K562 (cell line): ENCODE data around the gene MOG. TPM values are rescaled to one million over a fixed set of nuclear protein-coding genes. Genes with fewer than 3 reads are reported as not detected.

Experiments
- CSDE1 ChIP-seq, 2 experiments: fragments of 450-650 bp; IDR thresholded peaks; 2 replicates each; pipeline ENCODE4 v1.6.1; 2016; ENCODE audit warnings: mild to moderate bottlenecking in 1 of 2
- FOXK2 ChIP-seq, 2 experiments: fragments of 450-650 bp; IDR thresholded peaks in 1 of 2; conservative IDR thresholded peaks in 1 of 2; 2 replicates each; pipeline ENCODE4 v1.6.1; 2016; ENCODE audit warnings: low read depth in 2 of 2, mild to moderate bottlenecking in 1 of 2
- HDAC2 ChIP-seq: fragments of 450-650 bp; IDR thresholded peaks from 2 replicates; pipeline ENCODE4 v1.6.1; 2016; ENCODE audit warnings: mild to moderate bottlenecking
- MEF2D ChIP-seq: conservative IDR thresholded peaks from 2 replicates; pipeline ENCODE4 v1.6.1; 2016; ENCODE audit warnings: low read depth, missing genetic modification characterization, missing compliant biosample characterization
- MTA2 ChIP-seq: fragments of 450-650 bp; IDR thresholded peaks from 2 replicates; pipeline ENCODE4 v1.6.1; 2016; ENCODE audit warnings: low read depth
- TAF7 ChIP-seq: fragments of 450-650 bp; IDR thresholded peaks from 2 replicates; pipeline ENCODE4 v1.6.1; 2016; ENCODE audit warnings: missing genetic modification characterization, missing compliant biosample characterization
- ZNF174 ChIP-seq: fragments of 250-450 bp; sonication (Bioruptor Pico); IDR thresholded peaks from 2 replicates; pipeline ENCODE4 v1.4.0; 2020; ENCODE audit warnings: mild to moderate bottlenecking
- ZNF197 ChIP-seq: fragments of 200-800 bp; sonication (Bioruptor generic); IDR thresholded peaks from 2 replicates; pipeline ENCODE4 v1.6.1; 2016; ENCODE audit warnings: low read depth, missing genetic modification characterization, missing compliant biosample characterization
- ZNF224 ChIP-seq: sonication (generic); formaldehyde crosslinking; IDR thresholded peaks from 2 replicates; pipeline ENCODE4 v1.8.0; 2022; ENCODE audit warnings: mild to moderate bottlenecking, missing genetic modification reagents
- ZNF232 ChIP-seq: sonication (generic); formaldehyde crosslinking; IDR thresholded peaks from 2 replicates; pipeline ENCODE4 v1.8.0; 2022; ENCODE audit warnings: mild to moderate bottlenecking, missing genetic modification reagents
- polyA plus RNA-seq, 8 experiments: library from polyadenylated mRNA; depleted of rRNA in 4 of 8; stranded (reverse) in 5 of 8; unstranded in 3 of 8; fragments of >200 nt; fragmentation: Nextera tagmentation in 2 of 8; fragmentation: Illumina TruSeq in 1 of 8; extraction: Ambion mirVana in 2 of 8; extraction: Trizol in 1 of 8; gene quantifications; 2 replicates each; pipeline versions ENCODE4 v1.2.1 to v1.2.3, GENCODE V29; 2011 to 2014; ENCODE audit warnings: inconsistent platforms in 1 of 8, missing spikeins in 1 of 8
- total RNA-seq, 7 experiments: library from RNA; depleted of rRNA in 6 of 7; stranded (reverse); fragments of >200 nt in 6 of 7; fragmentation: Illumina TruSeq in 2 of 7; extraction: Trizol in 2 of 7; gene quantifications; 2 replicates each; pipeline versions ENCODE4 v1.2.1 to v1.2.3, GENCODE V29; 2011 to 2021; ENCODE audit warnings: low replicate concordance in 1 of 7
- TF ChIP-seq, protein P1 (sequence below), 2 experiments: fragments of 450-650 bp in 1 of 2; IDR thresholded peaks; 2 replicates each; pipeline ENCODE4 v1.6.1; 2011 to 2017; ENCODE audit warnings: low read depth in 2 of 2, antibody characterized with exemption in 1 of 2, borderline replicate concordance in 1 of 2, low read length in 1 of 2, mild to moderate bottlenecking in 1 of 2, mixed read lengths in 1 of 2; ENCODE audit not compliant: control insufficient read depth in 1 of 2
- TF ChIP-seq, protein P2 (sequence below): fragments of 450-650 bp; IDR thresholded peaks from 2 replicates; pipeline ENCODE4 v1.6.1; 2016; ENCODE audit warnings: mild to moderate bottlenecking
- TF ChIP-seq, protein P3 (sequence below): fragments of 450-650 bp; formaldehyde crosslinking; IDR thresholded peaks from 2 replicates; pipeline ENCODE4 v1.4.0; 2020; ENCODE audit warnings: mild to moderate bottlenecking, moderate library complexity
- TF ChIP-seq, protein P4 (sequence below): fragments of 250-450 bp; sonication (Bioruptor Pico); IDR thresholded peaks from 2 replicates; pipeline ENCODE4 v1.8.0; 2021; ENCODE audit warnings: moderate library complexity, mild to moderate bottlenecking, inconsistent platforms
- TF ChIP-seq, protein P5 (sequence below): fragments of 450-650 bp; IDR thresholded peaks from 2 replicates; pipeline ENCODE4 v1.6.1; 2016; ENCODE audit warnings: missing biosample characterization, missing genetic modification characterization

The MOG gene
- total and polyA plus RNA-seq, 9 of the 15 experiments (the other 6 are each of a cell fraction or from before 2014, with no cell fraction given) = not detected

DNA sequence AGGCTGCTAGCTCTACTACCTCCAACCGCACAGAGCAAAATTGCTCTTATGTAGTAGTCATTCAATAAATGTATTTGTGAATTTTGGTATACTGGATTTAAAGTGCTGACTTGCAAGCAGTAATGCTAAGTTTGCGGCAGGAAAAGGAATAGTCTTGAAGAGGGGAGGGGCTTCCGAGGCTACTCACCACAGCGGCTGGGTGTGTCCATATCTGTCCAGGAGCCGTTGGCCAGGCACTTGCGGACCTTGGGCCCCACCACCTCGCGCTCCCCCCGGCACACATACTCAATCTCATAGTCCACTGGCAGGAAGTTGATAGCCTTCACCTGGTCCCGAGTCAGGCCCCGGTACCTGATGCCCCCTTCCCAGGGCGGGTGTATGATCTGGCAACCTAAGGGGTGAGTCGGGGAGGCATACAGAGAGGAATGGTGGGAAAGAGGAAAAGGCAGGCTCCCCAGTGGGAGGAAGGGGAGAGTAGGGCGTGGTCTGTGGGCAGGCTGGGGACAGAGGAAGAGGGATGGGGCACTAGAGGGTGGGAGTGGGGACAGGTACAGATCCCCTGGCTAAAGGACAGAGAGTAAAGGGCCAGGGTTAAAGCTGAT is 25.6 kb upstream of the MOG start (continued):
- TF ChIP-seq, protein P1, sequence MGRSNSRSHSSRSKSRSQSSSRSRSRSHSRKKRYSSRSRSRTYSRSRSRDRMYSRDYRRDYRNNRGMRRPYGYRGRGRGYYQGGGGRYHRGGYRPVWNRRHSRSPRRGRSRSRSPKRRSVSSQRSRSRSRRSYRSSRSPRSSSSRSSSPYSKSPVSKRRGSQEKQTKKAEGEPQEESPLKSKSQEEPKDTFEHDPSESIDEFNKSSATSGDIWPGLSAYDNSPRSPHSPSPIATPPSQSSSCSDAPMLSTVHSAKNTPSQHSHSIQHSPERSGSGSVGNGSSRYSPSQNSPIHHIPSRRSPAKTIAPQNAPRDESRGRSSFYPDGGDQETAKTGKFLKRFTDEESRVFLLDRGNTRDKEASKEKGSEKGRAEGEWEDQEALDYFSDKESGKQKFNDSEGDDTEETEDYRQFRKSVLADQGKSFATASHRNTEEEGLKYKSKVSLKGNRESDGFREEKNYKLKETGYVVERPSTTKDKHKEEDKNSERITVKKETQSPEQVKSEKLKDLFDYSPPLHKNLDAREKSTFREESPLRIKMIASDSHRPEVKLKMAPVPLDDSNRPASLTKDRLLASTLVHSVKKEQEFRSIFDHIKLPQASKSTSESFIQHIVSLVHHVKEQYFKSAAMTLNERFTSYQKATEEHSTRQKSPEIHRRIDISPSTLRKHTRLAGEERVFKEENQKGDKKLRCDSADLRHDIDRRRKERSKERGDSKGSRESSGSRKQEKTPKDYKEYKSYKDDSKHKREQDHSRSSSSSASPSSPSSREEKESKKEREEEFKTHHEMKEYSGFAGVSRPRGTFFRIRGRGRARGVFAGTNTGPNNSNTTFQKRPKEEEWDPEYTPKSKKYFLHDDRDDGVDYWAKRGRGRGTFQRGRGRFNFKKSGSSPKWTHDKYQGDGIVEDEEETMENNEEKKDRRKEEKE (IDR thresholded peaks at IDR 0.05; ENCODE audit: borderline replicate concordance in 1 of 2, control insufficient read depth in 1 of 2, low read depth in 2 of 2, low read length in 1 of 2) = no peak
- TF ChIP-seq, protein P2, sequence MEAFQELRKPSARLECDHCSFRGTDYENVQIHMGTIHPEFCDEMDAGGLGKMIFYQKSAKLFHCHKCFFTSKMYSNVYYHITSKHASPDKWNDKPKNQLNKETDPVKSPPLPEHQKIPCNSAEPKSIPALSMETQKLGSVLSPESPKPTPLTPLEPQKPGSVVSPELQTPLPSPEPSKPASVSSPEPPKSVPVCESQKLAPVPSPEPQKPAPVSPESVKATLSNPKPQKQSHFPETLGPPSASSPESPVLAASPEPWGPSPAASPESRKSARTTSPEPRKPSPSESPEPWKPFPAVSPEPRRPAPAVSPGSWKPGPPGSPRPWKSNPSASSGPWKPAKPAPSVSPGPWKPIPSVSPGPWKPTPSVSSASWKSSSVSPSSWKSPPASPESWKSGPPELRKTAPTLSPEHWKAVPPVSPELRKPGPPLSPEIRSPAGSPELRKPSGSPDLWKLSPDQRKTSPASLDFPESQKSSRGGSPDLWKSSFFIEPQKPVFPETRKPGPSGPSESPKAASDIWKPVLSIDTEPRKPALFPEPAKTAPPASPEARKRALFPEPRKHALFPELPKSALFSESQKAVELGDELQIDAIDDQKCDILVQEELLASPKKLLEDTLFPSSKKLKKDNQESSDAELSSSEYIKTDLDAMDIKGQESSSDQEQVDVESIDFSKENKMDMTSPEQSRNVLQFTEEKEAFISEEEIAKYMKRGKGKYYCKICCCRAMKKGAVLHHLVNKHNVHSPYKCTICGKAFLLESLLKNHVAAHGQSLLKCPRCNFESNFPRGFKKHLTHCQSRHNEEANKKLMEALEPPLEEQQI = no peak
- TF ChIP-seq, protein P3, sequence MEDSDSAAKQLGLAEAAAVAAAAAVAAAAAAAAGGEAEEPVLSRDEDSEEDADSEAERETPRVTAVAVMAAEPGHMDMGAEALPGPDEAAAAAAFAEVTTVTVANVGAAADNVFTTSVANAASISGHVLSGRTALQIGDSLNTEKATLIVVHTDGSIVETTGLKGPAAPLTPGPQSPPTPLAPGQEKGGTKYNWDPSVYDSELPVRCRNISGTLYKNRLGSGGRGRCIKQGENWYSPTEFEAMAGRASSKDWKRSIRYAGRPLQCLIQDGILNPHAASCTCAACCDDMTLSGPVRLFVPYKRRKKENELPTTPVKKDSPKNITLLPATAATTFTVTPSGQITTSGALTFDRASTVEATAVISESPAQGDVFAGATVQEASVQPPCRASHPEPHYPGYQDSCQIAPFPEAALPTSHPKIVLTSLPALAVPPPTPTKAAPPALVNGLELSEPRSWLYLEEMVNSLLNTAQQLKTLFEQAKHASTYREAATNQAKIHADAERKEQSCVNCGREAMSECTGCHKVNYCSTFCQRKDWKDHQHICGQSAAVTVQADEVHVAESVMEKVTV (CRISPR knock-in tag) = no peak
- TF ChIP-seq HDAC2 (peak; percentile 83), ZNF224 (no peak), TAF7 (tag) (no peak), FOXK2 (conservative IDR thresholded peaks at IDR 0.05 in 1 of 2, IDR thresholded peaks at IDR 0.05 in 1 of 2; ENCODE audit: low read depth in 2 of 2) (no peak; a peak in 1 of 4 replicates), ZNF232 (CRISPR knock-in tag) (no peak), ZNF197 (CRISPR knock-in tag) (no peak), ZNF174 (CRISPR knock-in tag) (no peak), MTA2 (no peak), MEF2D (tag) (no peak), CSDE1 (IDR thresholded peaks at IDR 0.05) (no peak)
- TF ChIP-seq, protein P4, sequence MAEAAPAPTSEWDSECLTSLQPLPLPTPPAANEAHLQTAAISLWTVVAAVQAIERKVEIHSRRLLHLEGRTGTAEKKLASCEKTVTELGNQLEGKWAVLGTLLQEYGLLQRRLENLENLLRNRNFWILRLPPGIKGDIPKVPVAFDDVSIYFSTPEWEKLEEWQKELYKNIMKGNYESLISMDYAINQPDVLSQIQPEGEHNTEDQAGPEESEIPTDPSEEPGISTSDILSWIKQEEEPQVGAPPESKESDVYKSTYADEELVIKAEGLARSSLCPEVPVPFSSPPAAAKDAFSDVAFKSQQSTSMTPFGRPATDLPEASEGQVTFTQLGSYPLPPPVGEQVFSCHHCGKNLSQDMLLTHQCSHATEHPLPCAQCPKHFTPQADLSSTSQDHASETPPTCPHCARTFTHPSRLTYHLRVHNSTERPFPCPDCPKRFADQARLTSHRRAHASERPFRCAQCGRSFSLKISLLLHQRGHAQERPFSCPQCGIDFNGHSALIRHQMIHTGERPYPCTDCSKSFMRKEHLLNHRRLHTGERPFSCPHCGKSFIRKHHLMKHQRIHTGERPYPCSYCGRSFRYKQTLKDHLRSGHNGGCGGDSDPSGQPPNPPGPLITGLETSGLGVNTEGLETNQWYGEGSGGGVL = no peak
- TF ChIP-seq, protein P5, sequence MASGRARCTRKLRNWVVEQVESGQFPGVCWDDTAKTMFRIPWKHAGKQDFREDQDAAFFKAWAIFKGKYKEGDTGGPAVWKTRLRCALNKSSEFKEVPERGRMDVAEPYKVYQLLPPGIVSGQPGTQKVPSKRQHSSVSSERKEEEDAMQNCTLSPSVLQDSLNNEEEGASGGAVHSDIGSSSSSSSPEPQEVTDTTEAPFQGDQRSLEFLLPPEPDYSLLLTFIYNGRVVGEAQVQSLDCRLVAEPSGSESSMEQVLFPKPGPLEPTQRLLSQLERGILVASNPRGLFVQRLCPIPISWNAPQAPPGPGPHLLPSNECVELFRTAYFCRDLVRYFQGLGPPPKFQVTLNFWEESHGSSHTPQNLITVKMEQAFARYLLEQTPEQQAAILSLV (tag) = no peak
